ENCODE data around the gene CMPK2.
A peak's percentile ranks its signal among the peaks of the same experiment; 100 is the strongest.

GRCh38 chr2:6866275-6866671, 566 bp upstream of the CMPK2 start:
- TF ChIP-seq CTCF (IDR thresholded peaks at IDR 0.05; ENCODE audit: poor library complexity) (peak; percentile 73), EZH2phosphoT487 (IDR thresholded peaks at IDR 0.05; ENCODE audit: low read depth, severe bottlenecking, unreplicated experiment) (no peak), EZH2 (IDR thresholded peaks at IDR 0.05; ENCODE audit: borderline replicate concordance) (no peak)
